Osteoblast (primary cell): ENCODE results near the gene GUCA2B. TPM values are rescaled to one million over a fixed set of nuclear protein-coding genes. Genes with fewer than 3 reads are reported as not detected.

Experiments used
- DNase-seq: peaks from one replicate; pipeline ENCODE4 v3.0.0; 2011; ENCODE audit warnings: low spot score, mixed read lengths; ENCODE audit not compliant: insufficient read length; ENCODE audit errors: missing footprints
- H2AFZ ChIP-seq: 2 replicates; pipeline ENCODE4 v1.6.0; 2011; ENCODE audit warnings: mild to moderate bottlenecking, low read length
- H3K27ac ChIP-seq: 2 replicates; pipeline ENCODE4 v1.5.1; 2011; ENCODE audit warnings: mild to moderate bottlenecking, low read depth, low read length, moderate library complexity
- H3K27me3 ChIP-seq: 2 replicates; pipeline ENCODE4 v1.6.0; 2012; ENCODE audit warnings: mild to moderate bottlenecking, control low read depth, inconsistent platforms, low read length, moderate library complexity; ENCODE audit not compliant: insufficient read depth
- H3K36me3 ChIP-seq: 2 replicates; pipeline ENCODE4 v1.5.1; 2011; ENCODE audit warnings: mild to moderate bottlenecking, low read length, control low read depth, moderate library complexity; ENCODE audit not compliant: insufficient read depth
- H3K4me1 ChIP-seq: 2 replicates; pipeline ENCODE4 v1.5.1; 2011; ENCODE audit warnings: mild to moderate bottlenecking, low read length, control low read depth, moderate library complexity; ENCODE audit not compliant: insufficient read depth
- H3K4me2 ChIP-seq: 2 replicates; pipeline ENCODE4 v1.6.0; 2011; ENCODE audit warnings: mild to moderate bottlenecking, low read length; ENCODE audit not compliant: insufficient read depth
- H3K4me3 ChIP-seq: fragments of 200-600 bp; sonication (generic); 3 replicates; pipeline ENCODE4 v1.5.1; 2012; ENCODE audit warnings: mild to moderate bottlenecking, low read length, inconsistent platforms; ENCODE audit not compliant: insufficient read depth
- H3K79me2 ChIP-seq: 2 replicates; pipeline ENCODE4 v1.6.0; 2012; ENCODE audit warnings: mild to moderate bottlenecking, low read length, control low read depth, inconsistent platforms; ENCODE audit not compliant: insufficient read depth
- H3K9me3 ChIP-seq: 2 replicates; pipeline ENCODE4 v1.5.1; 2011; ENCODE audit warnings: low read depth, low read length, control low read depth
- H4K20me1 ChIP-seq: 2 replicates; pipeline ENCODE4 v1.6.0; 2012; ENCODE audit warnings: mild to moderate bottlenecking, low read length, control low read depth; ENCODE audit not compliant: insufficient read depth
- total RNA-seq: library from RNA; depleted of rRNA; stranded (reverse); fragments of >200 nt; gene quantifications from 2 replicates; pipeline ENCODE4 v1.2.3, GENCODE V29; 2012
- TF ChIP-seq, protein P1 (sequence below): IDR thresholded peaks from 2 replicates; pipeline ENCODE4 v1.5.1; 2011; ENCODE audit warnings: mild to moderate bottlenecking, low read depth, low read length, moderate library complexity; ENCODE audit errors: extremely low read depth

GUCA2B gene
- total RNA-seq, 1 donor = not detected

DNA sequence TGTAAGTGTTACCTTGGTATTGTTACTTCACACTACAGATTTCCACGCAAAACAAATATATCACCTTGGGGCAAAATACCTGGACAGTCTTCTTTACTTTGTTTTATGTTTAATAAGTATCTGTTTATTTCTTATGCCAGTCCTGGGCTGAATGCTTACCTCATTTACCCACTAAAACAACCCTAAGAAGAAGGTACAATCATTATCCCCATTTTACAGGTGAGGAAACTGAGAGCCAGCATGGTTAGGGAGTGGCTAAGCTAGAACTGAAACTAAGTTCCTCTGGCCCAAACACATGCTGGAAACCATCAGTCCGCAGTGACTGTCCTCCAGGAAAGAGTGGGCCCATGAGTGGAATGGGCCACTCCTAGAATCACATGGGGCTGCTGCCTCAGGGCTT, 13.0 kb upstream of the GUCA2B start:
- Histone ChIP-seq H3K4me2 (no peak overlapping the region), H3K27ac (no peak overlapping the region), H3K4me3 (no peak overlapping the region), H3K79me2 (no peaks in the 10 kb centered on the region), H4K20me1 (no peaks in the 10 kb centered on the region), H3K9me3 (no peaks in the 10 kb centered on the region), H3K27me3 (peaks cover 25% of the 10 kb centered on the region), H3K36me3 (no peaks in the 10 kb centered on the region), H3K4me1 (no peaks in the 10 kb centered on the region), H2AFZ (no peak overlapping the region)
- DNase-seq = no peak
- TF ChIP-seq, protein P1, sequence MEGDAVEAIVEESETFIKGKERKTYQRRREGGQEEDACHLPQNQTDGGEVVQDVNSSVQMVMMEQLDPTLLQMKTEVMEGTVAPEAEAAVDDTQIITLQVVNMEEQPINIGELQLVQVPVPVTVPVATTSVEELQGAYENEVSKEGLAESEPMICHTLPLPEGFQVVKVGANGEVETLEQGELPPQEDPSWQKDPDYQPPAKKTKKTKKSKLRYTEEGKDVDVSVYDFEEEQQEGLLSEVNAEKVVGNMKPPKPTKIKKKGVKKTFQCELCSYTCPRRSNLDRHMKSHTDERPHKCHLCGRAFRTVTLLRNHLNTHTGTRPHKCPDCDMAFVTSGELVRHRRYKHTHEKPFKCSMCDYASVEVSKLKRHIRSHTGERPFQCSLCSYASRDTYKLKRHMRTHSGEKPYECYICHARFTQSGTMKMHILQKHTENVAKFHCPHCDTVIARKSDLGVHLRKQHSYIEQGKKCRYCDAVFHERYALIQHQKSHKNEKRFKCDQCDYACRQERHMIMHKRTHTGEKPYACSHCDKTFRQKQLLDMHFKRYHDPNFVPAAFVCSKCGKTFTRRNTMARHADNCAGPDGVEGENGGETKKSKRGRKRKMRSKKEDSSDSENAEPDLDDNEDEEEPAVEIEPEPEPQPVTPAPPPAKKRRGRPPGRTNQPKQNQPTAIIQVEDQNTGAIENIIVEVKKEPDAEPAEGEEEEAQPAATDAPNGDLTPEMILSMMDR = no peak

DNA sequence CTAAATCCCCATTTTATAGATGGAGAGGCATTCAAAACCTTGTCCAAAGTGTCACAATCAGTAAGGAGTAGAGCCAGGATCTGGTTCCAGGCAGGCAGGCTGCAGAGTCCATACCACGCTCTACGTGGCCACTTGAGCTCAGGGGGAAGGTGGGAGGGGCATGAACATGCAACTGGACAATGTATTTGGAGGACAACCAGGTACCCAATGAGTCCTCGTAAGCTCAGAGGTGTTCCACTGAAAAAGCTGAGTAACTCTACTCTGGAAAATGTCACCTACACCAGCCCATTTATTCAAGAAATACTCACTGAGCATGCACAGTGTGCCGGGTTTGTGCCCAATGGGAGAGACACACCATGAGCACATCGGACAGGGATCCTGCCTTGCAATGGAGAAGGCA, 11.2 kb upstream of the GUCA2B start:
- H3K27me3 ChIP-seq = peaks cover 39% of the 10 kb centered on the region
- TF ChIP-seq, protein P1 = no peak

DNA sequence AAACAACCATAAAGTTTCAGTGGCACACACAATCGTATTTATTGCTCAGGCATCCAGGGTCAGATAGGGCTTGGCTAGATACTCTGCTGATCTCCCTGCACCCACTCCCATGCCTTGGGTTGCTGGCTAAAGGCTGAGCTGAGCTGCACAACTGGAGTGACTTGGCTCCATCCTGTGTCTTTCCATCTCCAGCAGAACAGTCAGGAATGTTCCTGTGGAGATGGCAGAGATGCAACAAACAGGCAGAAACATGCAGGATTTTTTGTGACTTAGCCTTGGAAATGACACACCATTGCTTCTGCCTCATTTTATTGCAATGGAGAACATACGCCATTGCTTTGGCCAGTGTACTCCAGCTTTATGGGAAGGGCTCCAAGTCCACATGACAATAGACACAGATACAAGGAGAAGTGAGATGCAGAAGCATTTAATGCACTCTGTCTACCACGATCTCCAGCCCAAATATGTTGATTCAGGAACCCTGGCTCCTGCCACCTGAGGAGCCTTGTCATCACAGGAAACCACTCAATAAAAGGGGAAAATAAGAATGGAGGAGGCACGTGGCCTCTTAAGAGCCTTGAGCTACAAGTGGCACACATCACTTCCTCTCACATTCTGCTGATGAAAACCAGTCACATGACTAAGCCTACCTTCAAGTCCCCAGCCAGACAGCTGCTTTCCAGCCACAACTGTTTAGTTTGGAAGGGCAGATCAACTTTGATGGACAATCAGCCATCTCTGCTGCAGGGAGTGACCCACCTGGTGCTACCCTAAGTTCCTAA, 10.1 kb upstream of the GUCA2B start:
- Histone ChIP-seq H3K27me3 (peaks cover 46% of the 10 kb centered on the region), H4K20me1 (no peaks in the 10 kb centered on the region), H3K4me1 (no peaks in the 10 kb centered on the region), H3K79me2 (no peaks in the 10 kb centered on the region), H3K27ac (no peak overlapping the region), H3K4me3 (no peak overlapping the region), H2AFZ (no peak overlapping the region), H3K9me3 (no peaks in the 10 kb centered on the region), H3K36me3 (no peaks in the 10 kb centered on the region), H3K4me2 (no peak overlapping the region)
- peak; percentile 17 for DNase-seq
- TF ChIP-seq, protein P1 = no peak

More for the DNA sequence above, 11.2 kb upstream of the GUCA2B start:
- H3K4me2 ChIP-seq = no peak overlapping the region
- DNase-seq = peak; percentile 27
- H2AFZ ChIP-seq = no peak overlapping the region
- H3K4me3 ChIP-seq = no peak overlapping the region
- H4K20me1 ChIP-seq = no peaks in the 10 kb centered on the region
- H3K4me1 ChIP-seq = no peaks in the 10 kb centered on the region
- no peaks in the 10 kb centered on the region for H3K9me3 ChIP-seq
- no peak overlapping the region for H3K27ac ChIP-seq
- no peaks in the 10 kb centered on the region for H3K36me3 ChIP-seq
- H3K79me2 ChIP-seq = no peaks in the 10 kb centered on the region

DNA sequence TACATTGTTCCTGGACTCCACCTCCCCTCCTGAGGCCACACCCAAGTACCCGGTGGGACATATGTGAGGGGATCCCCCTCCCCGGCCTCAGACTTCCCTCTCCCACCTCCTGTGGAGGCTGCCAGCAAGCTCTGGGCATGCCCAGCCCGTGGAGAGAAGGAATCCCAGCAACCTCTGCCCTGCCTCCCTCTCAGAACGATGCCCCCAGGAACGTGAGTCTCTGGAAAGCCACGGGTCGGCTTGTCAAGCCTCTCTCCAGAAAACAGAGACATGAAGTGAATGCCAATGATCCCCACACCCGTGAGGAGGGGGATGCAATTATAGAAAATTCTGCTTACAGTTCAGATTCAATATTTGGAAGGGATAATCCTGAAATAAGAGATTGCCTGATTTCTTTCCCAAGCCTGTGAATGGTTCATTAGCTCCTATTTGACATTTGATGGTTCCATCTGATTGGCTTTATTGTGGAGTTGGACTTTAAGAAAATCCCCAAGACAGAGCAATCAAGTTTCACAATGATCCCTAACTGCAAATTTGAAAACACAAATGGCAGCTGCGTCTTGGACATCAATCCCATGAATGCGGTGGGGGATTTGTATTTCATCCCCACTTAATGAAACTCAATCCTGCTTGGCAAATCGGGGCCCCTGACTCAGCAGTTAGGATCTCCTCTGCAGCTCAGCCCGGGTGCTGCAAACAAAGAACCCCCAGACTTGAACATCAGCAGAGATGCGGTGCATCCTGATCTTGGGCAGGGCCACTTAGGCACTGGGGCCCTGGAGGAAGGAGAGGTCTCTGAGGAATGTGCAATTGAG, 9.1 kb upstream of the GUCA2B start:
- TF ChIP-seq, protein P1 = no peak

More for the DNA sequence above, 9.1 kb upstream of the GUCA2B start:
- peaks cover 46% of the 10 kb centered on the region for H3K27me3 ChIP-seq
- no peaks in the 10 kb centered on the region for H3K79me2 ChIP-seq
- no peak overlapping the region for H3K4me2 ChIP-seq
- no peaks in the 10 kb centered on the region for H3K4me1 ChIP-seq
- no peaks in the 10 kb centered on the region for H3K9me3 ChIP-seq
- H4K20me1 ChIP-seq = no peaks in the 10 kb centered on the region
- H3K4me3 ChIP-seq = no peak overlapping the region
- no peak overlapping the region for H3K27ac ChIP-seq
- no peak overlapping the region for H2AFZ ChIP-seq
- no peaks in the 10 kb centered on the region for H3K36me3 ChIP-seq
- peak; percentile 39 for DNase-seq
